GM18517 (cell line): ENCODE data around the gene POGZ.

Experiments
- ATAC-seq: cut with Tn5 transposase; IDR thresholded peaks from one replicate; pipeline ENCODE4 v1.9.1; 2021; ENCODE audit warnings: mild to moderate bottlenecking, moderate library complexity; ENCODE audit not compliant: unreplicated experiment

POGZ gene

DNA sequence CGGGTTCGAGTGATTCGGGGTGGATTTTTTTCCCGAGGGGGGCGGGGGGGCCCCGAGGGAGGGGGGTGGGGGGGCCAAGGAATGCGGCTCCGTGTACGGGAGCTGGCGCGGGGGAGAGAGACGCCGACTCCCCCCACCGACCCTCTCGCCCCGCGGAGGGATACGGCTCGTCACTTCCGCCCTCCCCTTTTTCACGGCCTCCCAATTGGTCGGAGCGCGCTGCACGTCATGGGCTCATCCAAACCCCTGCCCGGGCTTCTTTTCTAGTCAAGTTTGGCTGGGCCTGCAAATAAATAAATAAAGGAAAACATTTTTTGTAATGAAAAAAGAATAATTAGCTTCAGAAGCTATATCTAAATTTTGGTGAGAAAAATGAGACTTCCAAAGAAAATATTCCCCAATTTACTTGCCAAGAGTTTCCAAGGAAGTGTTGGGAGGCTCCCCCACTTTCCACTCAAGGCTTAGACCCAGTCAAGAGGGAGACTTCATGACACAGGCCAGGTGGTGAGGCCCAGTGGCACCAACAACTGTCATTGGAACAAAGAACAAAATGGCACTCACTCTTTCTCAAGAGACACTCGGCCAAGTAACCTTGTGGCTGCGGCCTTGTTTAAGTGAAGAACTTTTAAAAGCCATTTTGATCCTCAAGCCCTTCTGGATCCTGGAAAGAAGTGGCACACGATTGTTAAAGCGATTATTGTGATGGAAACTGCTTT is at the start of gene POGZ:
Gene POGZ (minus strand): TSS at position 164 of the 716 bp plus-strand sequence. CDS start 17,290 bp downstream, outside the sequence.
- peak; percentile 56 for ATAC-seq

DNA sequence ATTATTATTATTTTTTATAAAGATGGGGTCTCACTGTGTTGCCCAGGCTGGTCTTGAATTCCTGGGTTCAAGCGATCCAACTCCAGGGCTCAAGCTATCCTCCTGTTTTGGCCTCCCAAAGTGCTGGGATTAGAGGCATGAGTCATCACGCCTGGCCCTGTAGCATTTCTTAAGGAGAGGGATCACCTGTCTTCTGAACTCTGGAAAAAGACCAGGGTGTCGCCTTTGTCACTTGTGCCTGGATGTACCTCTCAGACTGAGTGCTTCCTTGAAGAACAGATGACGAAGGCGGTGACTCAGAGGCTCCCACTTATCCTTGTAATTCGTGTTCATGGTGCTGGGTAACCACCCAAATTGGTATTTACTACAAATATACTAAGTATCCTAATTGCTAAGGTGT is 49.5 kb upstream of the POGZ start:
- no peak for ATAC-seq

GRCh38 chr1:151504759-151505158 is 45.5 kb upstream of the POGZ start:
- ATAC-seq: no peak

- no peak for ATAC-seq
These were observed 45.0 kb upstream of the POGZ start for GRCh38 chr1:151504252-151504651.

GRCh38 chr1:151502859-151503780 is 43.8 kb upstream of the POGZ start:
- ATAC-seq: no peak

DNA sequence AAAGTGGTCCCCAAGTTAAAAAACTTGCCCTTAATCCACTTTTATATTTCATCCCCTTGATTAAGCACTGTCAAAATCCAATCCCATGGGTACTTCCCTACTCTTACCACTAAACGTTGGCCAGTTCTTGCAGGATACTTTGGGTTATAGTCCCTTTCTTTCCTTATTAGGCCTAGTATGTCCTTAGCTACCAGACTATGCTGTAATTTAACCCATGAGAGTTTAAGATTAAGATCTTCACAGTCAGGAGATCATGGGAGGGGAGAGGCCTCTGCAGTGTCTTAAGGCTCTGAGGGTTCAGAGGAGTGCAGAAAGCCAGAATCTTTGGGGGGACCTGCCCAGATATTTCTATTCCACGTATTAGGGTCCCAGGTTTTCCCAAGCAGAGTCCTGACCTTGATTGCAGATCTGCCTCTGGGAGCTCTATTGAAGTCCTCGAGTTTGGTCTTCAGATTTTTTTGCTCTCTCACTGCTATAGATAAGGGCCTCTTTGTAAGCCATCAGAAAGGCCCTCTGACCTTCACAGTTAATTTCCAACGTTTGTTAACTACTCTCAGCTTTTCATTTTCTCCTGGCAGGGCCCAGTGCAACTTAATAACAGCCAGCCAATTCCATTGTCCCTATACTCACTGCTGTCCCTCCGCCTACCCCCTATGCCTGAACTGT is 42.9 kb upstream of the POGZ start:
- no peak for ATAC-seq

GRCh38 chr1:151501474-151501873 is 42.2 kb upstream of the POGZ start:
- ATAC-seq: no peak

- ATAC-seq: no peak
These were observed 40.6 kb upstream of the POGZ start for GRCh38 chr1:151499930-151500329.

DNA sequence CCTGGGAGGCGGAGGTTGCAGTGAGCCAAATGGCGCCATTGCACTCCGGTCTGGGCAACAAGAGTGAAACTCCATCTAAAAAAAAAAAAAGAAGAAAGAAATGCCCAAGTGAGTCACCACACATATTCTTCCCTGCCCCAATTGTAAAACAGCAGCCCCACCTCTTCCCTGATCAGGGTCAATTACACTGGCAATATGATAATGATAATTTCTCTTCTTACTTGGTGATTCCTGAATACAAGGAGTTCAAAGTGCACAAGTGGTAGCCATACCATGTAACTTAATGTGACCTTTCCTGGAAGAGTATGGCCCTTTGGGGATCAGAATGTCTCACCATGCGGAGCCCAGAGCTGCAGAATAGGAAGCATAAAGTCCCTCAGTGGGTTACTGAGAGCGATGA is 40.1 kb upstream of the POGZ start:
- no peak for ATAC-seq

GRCh38 chr1:151495316-151495715 is 36.0 kb upstream of the POGZ start:
- no peak for ATAC-seq

DNA sequence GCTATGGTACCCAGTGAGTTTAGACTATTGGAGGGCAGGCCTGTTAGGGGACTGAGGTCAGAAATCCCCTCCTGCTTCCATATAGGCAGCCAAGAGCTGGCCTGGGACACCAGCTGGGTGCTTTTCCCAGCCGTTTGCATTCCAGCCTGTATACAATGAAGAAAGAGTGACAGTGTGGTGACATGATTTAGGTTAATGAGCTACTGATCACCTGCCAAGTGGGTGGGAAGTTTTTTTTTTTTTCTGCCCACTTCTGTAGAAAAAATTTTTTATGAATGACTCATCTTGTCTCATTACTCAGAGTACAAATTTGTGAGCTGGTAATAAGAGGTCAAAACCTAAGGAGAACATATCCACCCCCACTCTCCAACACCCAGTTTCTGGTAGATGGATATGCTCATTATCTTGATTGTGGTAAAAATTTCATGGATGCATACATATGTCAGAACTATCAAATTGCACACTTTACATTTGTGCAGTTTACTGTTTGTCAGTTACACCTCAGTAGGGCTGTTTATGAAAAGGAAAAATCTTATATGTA is 35.5 kb upstream of the POGZ start:
- ATAC-seq: no peak

DNA sequence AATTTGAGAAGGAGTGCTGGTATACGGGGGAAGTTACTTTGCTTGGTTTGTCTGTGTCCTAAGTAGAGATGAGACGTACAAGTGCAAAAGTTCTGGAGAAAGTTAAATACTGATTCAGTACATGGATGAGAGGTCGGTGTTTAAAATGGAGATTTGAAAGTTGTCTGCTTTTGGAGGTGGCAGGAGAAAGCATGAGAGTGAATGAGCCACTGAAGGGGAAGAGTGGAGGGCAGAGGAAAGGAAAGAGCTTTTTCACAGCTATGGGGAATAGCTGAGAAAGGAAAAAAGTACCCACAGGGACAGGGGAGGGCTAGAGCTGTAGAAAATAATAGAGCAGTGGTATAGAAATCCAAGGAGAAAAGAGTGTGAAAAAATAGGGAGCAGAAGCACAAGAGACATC is 33.7 kb upstream of the POGZ start:
- no peak for ATAC-seq

DNA sequence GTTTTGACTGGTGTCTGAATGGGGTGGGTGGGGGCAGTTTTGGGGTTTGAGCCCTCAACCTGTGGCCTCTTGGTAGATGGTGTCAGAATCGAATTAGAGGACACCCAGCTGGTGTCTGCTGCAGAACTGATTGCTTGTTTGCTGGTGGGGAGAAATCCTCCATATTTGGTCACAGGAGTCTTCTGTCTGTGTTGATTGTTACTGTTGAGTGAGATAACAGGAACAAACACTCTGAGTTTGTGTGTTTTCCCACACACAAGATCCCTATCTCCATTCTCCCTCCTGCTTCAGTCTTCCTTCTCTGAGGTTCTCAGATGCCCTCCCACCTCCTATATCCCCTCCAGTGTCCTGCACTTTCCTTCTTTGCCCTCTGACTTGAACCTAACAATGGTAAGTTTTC is 32.8 kb upstream of the POGZ start:
- no peak for ATAC-seq

DNA sequence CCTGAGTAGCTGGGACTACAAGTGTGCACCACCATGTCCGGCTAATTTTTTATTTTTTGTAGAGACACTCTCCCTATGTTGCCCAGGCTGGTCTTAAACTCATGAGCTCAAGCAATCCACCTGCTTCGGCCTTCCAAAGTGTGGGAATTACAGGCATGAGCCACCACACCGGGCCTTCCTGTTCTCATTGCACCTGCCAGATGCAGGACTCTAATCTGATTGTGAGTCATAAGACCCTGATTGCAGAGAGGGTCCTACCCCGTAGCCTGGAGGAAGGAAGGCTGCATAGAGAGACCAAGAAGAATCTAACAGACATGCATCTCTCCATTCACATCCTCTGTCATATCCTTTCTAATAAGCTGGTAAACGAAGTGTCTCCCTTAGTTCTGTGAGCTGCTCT is 32.3 kb upstream of the POGZ start:
- no peak for ATAC-seq

- no peak for ATAC-seq
These were observed 27.3 kb upstream of the POGZ start for GRCh38 chr1:151486557-151486956.

- no peak for ATAC-seq
These were observed 26.5 kb upstream of the POGZ start for GRCh38 chr1:151485685-151486255.

GRCh38 chr1:151482017-151482416 is 22.7 kb upstream of the POGZ start:
- ATAC-seq: no peak

DNA sequence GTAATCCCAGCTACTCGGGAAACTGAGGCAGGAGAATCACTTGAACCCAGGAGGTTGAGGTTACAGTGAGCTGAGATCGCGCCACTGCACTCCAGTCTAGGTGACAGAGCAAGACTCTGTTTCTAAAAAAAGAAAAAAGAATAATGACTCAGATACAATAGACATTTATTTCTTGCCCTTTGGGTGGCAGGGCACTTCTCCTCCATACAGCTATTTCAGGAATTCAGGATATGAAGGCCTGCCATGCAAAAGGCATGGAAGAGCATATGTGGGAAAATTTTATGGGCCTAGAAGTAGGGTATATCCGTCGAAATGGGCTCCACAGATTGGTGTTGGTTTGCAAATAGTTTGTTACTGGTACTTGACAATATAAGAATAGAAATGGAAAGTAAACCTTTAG is 20.2 kb upstream of the POGZ start:
- ATAC-seq: no peak

DNA sequence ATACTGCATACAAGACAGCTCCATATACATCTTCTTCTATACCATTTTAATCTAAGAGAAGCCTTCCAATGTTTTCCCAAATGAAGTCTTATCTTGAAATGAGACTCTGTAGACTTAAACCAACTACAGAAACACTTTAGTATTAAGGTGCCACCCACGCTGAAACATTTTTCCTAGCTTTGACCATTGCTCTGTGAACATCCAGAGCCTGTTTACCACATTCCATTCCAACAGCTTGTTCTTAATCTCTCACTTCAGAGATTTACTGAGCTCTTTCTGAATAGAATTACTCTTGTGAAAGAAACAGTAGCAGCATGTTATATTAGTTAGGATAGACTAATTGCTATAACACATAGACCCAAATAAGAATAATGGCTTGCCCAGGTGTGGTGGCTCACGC is 19.6 kb upstream of the POGZ start:
- ATAC-seq: no peak

DNA sequence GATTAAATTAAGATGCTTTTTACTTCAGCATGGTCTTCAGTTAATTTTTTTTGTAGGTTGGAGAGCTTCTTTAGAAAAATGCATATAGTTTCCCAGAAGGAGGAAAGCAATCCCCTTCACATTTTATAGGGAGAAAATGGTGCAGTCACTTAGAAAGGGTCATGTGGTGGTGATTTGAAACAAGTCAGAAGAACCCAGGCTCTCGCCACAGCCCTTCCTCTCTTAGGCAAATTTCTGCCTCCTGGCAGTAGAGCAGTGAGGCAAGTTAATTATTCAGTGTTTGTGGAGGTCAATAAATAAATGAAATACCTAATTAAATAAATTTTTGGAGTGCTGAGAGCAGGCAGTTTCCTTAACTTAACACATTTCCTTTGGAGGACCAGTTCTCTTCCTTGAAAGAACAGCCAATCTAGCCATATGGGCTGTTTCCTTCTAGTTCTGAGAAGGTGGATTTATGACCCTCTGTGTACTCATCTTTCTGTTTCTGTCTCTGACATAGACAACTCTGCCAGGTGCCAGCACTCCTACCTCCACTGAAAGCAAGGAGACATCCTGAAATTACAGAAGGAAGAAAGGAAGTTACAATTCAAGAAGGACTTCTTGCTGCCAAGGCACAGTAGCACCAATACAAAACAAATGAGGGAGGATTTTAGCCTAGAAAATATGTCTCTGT is 19.0 kb upstream of the POGZ start:
- no peak for ATAC-seq
